GM21360 (cell line): ENCODE results near the gene METTL25.

Experiments
- ATAC-seq: cut with Tn5 transposase; IDR thresholded peaks from one replicate; pipeline ENCODE4 v1.9.1; 2021; ENCODE audit warnings: mild to moderate bottlenecking, moderate library complexity; ENCODE audit not compliant: unreplicated experiment

The METTL25 gene

DNA sequence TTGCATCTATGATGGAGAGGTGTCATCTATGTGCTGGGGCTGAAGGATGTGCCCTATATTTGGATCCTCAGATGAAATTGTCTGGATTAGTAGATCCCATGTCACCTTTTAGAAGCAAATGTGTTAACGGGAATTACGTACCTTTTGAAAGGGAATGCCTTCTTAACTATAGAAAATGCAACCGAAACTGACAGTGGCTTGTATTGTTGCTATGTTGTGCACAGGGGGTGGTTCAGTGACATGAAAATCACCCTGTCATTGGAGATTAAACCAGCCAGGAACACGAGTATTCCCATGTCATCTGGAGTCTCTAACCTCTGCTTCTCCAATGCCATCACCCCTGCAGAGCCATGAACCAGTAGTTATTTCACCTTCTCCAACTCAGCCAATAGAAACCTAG lies 110.2 kb downstream of the METTL25 start:
- ATAC-seq = no peak

DNA sequence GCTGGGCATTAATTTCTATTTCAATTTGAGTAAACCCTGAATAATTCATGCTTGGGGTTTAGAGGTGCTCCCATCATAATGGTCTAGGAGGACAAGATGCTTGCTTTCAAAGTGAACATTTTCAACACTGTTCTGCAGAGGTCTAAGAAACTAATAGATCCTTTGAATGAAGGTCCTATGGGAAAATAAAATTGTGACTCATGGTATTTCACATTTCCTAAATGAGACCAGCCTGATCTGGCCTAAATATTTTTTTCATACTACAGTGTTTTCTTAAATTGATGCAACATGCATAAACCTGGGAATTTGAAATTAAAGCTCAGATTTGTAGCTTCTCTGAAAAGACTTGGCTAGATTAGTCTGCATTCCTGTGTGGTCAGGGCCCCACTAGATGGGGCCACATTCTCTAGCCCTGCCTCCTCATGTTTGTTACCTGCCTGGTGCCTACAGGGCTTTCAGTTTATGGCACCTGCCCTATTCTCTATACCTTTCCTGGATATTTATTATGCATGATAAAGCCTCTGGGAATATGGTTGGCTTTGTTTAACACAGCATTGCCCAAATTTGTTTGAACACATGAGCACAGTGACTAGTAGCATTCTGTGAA lies 112.7 kb downstream of the METTL25 start:
- no peak for ATAC-seq

DNA sequence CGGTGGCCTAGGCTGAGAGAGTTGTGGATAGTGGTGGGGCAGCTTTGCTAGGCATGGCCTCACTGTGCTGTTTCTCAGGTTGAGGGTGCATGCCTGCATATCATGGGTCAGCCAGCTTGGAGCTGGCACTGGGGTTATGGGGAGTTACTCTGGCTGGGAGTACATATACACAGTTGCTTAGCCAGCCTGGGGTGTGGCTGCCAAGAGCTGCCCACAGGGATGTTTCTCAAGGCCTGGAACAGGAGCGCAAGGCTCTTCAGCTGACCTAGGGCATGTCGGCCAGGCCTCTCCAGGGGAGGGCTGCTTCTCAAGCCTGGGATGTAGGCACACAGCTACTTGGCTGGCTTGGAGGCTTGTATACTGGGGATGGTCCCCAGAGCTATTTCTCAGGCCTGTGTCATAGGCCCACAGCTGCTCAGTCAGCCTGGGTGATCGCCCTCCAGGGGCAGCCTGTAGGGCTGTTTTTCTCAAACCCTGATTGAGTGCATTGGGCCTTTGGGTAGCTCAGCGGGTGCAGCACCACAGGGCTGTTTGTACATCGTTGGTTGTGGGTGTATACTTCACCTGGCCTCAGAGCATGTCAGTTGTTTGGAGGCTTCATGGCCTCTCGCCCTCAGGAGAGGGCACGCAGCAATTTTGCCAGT lies 114.9 kb downstream of the METTL25 start:
- no peak for ATAC-seq

DNA sequence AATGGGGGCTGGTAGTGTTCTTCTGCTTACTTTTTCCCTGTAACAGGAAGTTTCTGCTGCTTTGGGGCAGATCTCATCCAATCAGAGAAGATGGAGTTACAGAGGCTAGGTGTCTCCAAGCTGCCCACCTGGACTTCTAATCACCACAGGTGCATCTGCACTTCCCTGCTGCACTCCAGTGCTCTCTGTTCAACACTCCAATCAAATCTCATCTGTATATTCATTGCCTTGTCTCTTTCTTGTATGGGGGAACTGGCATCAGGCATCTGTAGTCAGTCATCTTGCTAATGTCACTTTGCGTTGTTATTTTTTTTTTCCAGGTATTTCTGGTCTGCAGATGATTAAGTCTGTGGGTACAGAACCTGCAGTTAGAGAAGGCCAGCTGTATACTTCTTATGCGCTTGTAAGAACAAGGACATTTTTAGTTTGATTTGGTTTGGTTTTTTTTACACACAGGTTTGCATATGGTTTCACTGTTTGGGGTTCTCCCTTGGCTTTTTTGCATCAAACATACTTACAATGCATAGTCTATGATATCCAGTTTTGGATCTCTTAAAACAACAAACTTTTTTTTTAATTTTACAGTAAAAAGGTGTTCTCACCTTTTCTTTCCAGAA lies 116.0 kb downstream of the METTL25 start:
- peak; percentile 64 for ATAC-seq

DNA sequence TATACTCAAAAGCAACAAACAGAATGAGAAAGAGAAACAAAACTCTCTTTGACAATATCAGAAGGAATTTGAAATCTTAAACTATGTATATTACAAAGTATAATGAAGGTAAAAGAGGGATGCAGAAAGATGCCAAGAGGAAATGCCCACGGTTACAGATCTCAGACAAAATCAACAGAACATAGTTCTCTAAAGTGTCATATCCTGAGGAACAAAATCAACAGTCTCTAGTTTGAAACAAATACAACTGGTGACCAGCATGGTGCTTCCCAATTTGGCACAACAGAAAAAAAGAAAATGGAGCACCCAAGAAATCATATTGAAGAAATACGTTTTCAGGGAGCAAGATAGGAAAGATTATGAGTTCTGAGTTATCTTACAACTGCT lies 116.5 kb downstream of the METTL25 start:
- no peak for ATAC-seq

DNA sequence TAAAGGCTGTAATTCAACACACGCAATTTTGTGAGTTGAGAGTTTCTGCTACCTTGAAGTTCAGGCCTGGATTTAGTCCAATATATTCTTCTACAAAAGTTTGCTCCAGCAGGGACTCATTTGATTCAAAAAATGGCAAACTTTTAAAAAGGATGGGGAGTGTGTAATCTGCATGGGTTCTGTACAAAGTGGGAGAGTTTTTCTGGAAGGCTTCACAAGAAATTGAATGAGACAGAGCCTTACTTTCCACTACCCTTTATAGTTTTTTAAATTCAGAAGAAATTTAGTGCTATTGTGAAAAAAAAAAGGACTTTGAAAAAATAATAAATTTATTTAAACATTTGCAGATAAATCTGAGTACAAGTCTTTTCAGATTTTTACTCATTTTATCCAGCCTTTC lies 116.9 kb downstream of the METTL25 start:
- ATAC-seq = no peak

DNA sequence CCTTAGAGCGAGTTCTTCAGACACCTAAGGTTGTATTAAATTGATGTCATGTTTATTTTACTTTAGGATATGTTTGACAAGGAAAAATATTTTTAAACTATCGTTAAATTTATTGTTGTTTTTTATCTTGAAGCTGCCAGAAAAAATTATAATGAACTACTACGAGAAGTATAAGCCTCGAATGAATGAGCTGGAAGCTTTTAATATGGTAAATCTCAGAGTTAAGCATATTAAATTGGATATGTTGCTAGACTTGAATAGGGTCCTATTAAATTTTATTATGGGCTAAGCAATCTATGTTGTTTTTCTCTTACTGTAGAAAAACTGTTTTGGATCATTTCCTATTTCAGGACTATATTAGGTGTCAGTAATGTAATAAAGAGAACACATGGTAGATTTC lies 118.2 kb downstream of the METTL25 start:
- ATAC-seq = no peak

DNA sequence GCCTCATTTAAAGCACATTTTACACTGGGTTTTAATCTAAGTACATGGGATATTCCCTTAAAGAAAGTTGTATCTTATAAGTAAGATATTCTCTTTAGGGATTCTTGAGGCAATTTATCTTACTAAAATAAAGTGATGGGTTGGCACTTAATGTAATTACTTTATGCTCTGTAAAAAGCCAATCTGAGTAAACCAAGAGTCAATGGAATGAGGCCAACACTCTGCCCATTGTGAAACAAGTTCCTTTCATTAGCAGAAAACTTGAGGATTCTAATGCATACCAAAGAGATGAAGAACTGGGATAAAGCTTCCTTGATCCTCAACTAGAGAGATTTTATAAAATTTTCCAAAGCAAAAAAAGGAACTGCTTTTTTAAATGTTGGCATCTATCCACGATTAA lies 121.2 kb downstream of the METTL25 start:
- ATAC-seq = no peak

DNA sequence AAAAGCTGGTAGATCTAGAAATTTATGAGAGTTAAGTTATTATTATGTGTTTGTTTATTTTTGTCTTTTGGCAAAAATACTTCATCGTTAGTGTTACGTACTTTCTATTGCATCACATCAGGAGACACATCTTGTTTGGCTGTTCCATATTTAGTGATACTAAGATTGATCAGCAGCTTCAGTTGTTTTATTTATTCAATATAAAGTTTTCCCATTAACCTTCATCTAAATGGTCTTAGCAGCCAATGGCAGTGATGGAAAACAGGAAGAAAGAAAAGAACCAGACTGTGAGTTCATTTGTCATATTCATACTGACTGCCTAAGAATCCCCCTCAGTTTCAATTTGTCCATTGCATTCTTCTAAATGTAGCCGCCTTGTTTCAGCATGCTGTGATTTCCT lies 122.3 kb downstream of the METTL25 start:
- no peak for ATAC-seq

DNA sequence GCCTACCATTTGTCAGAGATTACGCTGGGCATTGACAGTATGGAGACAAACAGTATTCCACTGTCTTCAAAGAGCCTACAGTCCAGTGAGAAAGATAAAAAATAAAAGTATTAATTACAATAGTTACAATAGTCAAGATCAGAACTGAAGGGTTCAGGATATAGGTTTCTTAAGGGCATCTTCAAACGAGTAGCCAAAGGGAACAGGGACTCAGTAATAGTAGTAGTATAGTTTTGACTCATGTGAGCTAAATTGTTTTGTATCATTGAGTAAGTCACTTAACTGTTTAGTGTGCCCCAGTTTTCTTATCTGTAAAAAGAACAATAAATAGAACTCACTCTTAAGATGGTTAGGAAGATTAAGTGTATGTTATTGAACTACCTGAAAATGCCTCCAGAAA lies 123.6 kb downstream of the METTL25 start:
- ATAC-seq = no peak

DNA sequence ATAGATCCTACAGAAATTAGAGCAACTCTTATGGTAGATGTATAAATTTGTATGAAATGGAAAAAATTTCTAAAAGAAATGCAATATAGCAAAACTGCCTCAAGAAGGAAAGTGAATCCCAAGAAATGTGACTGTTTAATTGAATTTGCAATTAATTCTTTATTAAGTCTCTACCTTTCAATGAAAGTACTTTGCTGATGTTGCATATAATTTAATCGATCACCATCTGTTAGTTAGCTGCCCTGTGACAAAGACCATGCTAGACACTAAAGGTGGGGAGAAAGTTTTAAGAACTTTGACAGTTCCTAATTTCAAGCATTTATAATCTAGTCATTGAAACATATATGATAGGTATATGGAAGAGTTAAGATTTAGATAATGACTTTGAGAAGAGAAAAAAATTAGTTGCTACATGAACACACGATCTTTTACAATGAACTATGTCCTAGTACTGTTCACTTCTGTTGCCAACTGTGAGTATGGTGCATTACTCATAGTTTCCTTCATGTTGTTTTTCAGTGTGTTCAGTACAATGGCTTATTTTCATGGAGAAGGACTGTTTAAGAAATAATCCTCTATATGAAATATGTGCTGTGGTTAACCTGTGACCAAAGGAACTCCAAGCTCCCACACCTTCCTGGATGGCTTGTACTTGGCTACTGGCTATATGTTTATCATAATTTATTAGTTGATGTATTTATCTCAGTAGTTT lies 128.4 kb downstream of the METTL25 start:
- no peak for ATAC-seq

DNA sequence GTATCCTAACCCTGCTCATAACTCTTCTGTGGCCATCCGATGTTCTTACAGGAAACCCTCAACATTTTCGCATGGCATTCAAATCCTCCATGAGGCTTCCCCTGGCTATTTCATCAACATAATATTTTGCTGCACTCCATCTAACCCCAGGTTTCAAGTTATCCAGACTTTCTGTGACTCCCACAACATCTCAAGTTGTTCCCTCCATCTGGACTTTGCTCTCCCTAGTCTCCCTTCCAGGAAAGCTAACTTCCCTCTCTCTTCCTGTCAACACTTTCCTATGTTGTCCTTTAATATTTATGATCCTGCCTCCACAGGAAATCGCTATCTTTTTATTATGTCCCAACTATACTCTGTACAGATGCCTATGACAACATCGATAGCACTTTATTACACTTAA lies 146.1 kb downstream of the METTL25 start:
- no peak for ATAC-seq

DNA sequence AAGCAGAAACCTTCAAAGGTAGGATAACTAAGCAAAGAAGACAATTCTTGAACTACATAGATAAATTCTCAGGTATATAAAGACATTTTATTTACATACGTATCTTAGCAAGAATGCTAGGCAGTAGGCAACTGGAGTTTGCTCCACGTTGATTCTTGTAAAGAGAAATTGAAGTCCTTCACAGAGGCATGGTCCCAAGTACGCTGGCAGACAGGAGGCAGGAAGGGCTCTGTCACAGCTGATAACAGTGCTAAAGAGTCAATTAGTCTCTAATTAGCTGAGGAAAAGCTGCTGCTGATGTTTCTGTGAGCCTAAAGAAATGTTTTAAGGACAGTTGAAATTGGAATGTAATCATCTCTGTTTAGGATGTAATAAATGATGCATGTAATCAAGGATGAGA lies 146.8 kb downstream of the METTL25 start:
- ATAC-seq = no peak

DNA sequence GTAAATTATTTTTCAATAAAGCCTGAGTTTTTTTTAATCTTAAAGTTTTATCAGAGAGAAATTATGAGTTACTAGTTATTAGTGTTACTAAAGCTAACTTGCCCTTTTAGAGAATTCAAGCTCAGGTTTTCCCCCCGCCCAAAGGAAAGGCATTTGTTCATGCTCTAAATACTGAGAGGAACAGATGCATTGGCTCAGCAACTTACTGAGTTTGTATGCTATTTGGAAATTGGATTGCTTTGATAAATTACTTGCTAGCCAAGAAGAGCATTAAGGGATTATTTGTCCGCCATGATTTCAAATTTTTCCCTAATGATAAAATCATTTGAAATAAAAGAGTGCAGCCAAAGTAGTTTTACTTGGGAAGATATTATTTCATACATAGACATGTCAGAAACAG lies 149.4 kb downstream of the METTL25 start:
- no peak for ATAC-seq

DNA sequence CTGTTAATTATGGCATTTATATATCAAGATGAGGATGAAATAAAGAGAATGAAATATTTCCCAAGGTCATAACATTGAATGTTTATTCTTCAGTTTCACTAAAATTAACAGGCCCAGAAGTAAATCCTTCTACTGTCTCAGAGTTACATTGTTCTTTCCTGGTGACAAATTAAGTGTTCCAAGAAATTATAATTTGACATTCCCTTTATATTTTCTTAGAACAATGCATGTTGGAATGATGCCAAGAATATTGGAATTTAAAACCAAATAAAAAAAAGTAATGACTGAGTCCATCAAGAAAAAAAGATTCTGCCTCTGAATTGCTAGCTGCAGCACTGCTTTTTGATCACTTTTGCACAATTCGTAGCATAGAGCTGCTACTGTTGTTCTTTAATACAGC lies 152.1 kb downstream of the METTL25 start:
- ATAC-seq = no peak

DNA sequence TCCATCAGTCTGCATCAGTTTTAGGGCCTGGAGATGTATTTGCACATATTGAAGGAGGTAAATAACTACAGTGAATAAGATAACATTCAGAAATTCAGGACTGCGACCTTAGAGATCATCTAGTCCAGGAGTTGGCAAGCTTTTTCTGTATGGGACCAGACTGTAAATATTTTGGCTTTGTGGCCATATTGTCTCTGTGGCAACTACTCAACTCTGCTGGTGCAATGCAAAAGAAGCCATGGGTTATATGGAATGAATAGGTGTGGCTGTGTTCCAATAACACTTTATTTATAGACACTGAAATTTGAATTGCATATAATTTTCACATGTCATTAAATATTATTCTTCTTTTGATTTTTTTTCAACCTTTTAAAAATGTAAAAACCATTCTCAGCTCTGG lies 156.6 kb downstream of the METTL25 start:
- no peak for ATAC-seq

DNA sequence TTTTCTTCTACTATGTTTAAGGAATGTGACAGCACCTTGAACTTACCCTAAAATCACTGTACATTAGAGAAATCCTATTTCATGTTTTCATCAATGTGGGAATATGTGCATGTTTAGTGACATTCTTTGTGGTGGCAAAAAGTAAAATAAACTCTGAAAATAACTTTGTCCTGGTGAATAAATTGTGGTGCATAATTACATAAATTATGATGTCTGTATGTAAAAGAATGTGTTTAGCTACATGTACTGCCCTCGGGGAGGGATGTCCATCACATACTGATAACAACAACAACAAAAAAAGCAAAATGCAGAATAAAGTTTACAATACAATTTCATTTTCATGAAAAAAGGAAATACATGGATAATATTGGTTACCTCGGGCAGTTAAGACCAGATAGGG lies 157.3 kb downstream of the METTL25 start:
- no peak for ATAC-seq

DNA sequence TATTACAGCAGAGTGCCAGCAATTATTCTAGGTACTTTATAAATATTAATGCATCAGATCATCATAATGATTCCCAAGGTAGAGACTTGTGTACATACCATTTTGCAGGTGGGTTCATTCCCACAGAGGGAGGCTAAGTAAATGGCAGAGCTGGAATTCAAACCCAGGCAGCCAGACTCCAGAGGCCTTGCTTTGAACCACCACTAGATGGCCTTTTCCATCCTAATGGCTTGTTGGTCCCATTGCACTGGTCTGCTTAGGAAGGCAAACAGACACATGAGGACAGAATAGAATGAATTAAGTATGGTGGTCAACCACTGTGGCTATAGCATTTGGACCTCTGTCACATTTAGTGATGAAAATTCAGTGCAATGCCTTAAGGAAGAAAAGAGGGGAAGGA lies 158.7 kb downstream of the METTL25 start:
- peak; percentile 94 for ATAC-seq

DNA sequence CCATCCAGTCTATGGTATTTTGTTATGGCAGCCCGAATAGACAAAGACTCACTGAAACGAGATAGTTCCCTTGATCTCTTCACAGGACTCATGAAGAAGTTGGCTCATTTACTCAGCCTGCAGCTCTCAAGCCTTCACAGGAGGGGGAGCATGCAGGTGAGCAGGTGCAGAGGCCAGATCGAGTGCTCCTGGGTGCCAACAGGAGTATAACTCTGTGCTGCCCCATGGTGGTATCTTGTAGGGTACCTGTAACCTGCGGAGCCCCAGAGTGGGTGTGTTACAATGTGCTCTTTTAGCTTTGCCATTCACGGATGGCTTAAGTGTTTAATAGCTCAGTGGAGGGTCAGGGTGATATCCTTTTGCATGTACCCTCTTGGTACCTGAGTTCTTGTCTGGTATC lies 159.5 kb downstream of the METTL25 start:
- no peak for ATAC-seq

DNA sequence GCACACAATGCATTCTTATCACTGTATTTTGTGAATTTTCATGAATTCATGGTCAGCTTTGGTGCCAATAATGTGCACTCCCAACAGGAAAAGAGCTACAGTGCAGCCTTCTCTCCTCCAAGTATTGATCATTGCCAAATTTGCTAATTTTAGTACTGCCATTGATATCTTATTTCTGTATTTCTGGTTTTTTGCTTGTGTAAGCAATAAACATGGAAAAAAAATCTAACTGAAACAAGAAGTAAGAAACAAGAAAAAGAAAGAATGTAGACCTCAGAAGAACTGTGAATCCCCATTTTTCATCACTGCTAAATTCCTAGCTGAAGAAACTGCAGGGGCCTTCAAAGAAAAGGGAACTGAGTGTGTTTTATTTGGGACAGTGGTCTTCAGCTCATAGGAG lies 161.2 kb downstream of the METTL25 start:
- ATAC-seq = no peak

DNA sequence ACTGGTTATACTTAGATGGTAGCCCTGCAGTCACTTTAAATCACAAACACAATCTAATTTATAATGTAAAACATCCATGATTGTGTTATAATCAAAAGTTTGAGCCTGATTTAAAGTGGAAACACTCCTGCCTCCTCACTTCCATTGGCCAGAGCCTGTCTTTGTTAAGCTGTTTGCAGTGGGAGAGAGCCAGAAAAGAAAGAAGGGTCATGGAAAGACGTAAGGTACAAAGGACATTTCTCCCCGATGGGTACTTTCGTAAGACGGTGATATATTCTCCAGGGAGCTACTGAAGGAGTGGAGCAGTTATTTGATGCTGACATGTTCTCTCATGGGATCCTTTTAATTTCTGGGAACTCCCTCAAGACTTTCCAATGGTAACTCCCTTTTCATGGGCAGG lies 164.0 kb downstream of the METTL25 start:
- no peak for ATAC-seq

DNA sequence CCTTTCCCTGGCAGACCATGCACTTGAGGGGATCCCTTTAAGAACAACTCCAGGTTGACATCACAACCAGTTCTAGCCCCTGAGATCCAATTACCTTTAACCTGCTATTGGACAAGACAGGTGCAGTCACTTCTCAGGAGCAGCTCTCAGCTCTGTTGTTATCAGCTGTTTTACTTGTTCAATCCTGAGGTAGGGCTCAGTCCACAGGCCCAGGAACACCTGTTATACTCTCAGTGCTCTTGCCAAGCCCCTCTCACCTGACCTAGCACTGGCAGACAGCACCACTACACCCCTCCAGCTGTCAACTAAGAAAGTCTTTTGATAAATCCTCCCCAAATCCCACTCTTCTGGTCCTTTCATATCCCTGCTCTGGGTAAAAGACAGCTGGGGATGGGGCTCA lies 164.4 kb downstream of the METTL25 start:
- no peak for ATAC-seq
